22Rv1 (cell line): Measurements from ENCODE around the gene TCHP.

ENCODE experiments used
- ZFX ChIP-seq: fragments of 450-650 bp; IDR thresholded peaks from 2 replicates; pipeline ENCODE4 v1.6.1; 2017; ENCODE audit warnings: antibody characterized with exemption, borderline replicate concordance
- TF ChIP-seq, protein P1 (sequence below): fragments of 450-650 bp; IDR thresholded peaks from 2 replicates; pipeline ENCODE4 v1.5.1; 2017; ENCODE audit warnings: mild to moderate bottlenecking

DNA sequence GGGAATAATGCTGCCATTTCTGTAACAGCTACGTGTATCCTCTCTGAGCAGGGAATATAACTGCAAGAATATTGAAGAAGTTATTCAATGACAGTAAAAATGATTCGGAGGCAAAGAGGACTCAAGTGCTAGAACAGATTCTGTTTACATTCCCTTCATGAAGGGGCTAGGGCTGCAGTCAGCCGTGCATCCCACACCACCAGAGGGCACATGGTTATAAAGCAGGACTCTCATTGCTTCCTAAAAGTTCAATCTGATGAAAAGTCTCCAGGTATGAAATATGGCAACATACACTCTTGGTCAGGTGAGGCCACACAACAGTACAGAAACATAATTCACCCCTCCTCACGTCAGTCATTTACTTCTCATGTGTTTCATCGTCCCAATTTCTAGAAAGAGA, 34.0 kb downstream of the TCHP start:
- TF ChIP-seq, protein P1, sequence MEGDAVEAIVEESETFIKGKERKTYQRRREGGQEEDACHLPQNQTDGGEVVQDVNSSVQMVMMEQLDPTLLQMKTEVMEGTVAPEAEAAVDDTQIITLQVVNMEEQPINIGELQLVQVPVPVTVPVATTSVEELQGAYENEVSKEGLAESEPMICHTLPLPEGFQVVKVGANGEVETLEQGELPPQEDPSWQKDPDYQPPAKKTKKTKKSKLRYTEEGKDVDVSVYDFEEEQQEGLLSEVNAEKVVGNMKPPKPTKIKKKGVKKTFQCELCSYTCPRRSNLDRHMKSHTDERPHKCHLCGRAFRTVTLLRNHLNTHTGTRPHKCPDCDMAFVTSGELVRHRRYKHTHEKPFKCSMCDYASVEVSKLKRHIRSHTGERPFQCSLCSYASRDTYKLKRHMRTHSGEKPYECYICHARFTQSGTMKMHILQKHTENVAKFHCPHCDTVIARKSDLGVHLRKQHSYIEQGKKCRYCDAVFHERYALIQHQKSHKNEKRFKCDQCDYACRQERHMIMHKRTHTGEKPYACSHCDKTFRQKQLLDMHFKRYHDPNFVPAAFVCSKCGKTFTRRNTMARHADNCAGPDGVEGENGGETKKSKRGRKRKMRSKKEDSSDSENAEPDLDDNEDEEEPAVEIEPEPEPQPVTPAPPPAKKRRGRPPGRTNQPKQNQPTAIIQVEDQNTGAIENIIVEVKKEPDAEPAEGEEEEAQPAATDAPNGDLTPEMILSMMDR, result peak; percentile 41
- TF ChIP-seq ZFX, result no peak
